Vagina (tissue), 2 donors: ENCODE results near the gene DDC. TPM values are rescaled to one million over a fixed set of nuclear protein-coding genes. Genes with fewer than 3 reads are reported as not detected.
"Not testable (repeated sequence)": the region's sequence is repeated elsewhere in the genome, so short reads cannot be mapped to it uniquely, and the experiment has no call there.

Experiments used
- DNase-seq, 2 donors: peaks; one replicate each; pipeline ENCODE4 v3.0.0-alpha.2; 2017; ENCODE audit errors: extremely low spot score in 2 of 2
- H3K27ac ChIP-seq: fragments of 200-600 bp; sonication (generic); one replicate; pipeline ENCODE4 v1.5.1; 2019
- H3K27me3 ChIP-seq: fragments of 200-600 bp; sonication (generic); one replicate; pipeline ENCODE4 v1.5.1; 2019
- H3K36me3 ChIP-seq, 2 donors: fragments of 200-600 bp; sonication (generic); one replicate each; pipeline ENCODE4 v1.5.1; 2017 to 2019
- H3K4me1 ChIP-seq: fragments of 200-600 bp; sonication (generic); one replicate; pipeline ENCODE4 v1.5.1; 2019
- H3K4me3 ChIP-seq, 2 donors: fragments of 200-600 bp; sonication (generic); 1 replicate in 1 of 2; 2 replicates in 1 of 2; pipeline ENCODE4 v1.5.1; 2016 to 2019
- H3K9me3 ChIP-seq: fragments of 200-600 bp; sonication (generic); one replicate; pipeline ENCODE4 v1.5.1; 2019
- POLR2A ChIP-seq, 2 donors: fragments of 450-650 bp; IDR thresholded peaks; one replicate each; pipeline ENCODE4 v1.6.1; 2017; ENCODE audit warnings: antibody characterized with exemption in 2 of 2, mild to moderate bottlenecking in 2 of 2, moderate library complexity in 2 of 2
- POLR2AphosphoS5 ChIP-seq, 2 donors: sonication (generic); formaldehyde crosslinking; IDR thresholded peaks; one replicate each; pipeline ENCODE4 v1.9.0; 2017; ENCODE audit warnings: antibody characterized with exemption in 2 of 2, mild to moderate bottlenecking in 2 of 2, low read depth in 1 of 2; ENCODE audit not compliant: insufficient read depth in 1 of 2
- intact Hi-C: fragments of 100-400 bp; cut with DNase I; formaldehyde crosslinking; loops from one replicate; pipeline ENCODE4 v1.15.1; 2023
- total RNA-seq: library from RNA; depleted of rRNA; stranded (reverse); fragments of >200 nt; gene quantifications from one replicate; pipeline ENCODE4 v1.2.3, GENCODE V29; 2016
- TF ChIP-seq, protein P1 (sequence below), 3 experiments: fragments of 450-650 bp in 2 of 3; fragments of 200-600 bp in 1 of 3; sonication (generic) in 1 of 3; IDR thresholded peaks; one replicate each; pipeline ENCODE4 v1.5.1; 2017 to 2019; ENCODE audit warnings: antibody characterized with exemption in 3 of 3, mild to moderate bottlenecking in 2 of 3, moderate library complexity in 2 of 3

Gene DDC
- total RNA-seq, 1 donor from 2014 or later, result 1.7 TPM

DNA sequence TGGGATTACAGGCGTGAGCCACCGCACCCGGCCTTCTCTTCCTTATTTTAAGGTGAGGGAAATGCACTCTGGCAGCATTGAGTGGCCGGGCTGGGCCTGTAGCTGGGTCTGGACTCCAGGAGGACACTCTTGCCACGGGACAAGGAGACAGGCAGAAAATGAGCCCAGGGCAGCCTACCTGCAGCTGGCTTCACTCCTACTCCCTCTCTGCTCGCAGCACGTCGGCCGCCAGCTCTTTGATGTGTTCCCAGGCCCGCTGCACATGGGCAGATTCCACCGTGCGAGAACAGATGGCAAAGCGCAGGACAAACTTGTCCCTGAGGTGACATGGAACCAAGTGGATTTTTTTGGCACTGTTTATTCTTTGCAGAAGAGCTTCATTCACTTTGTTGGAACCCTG is 102.2 kb downstream of the DDC start:
- no peak overlapping the region for H3K27ac ChIP-seq
- intact Hi-C loops, result loop anchor here (10.0 kb wide), 1 partner anchor 222 kb away; no protein-coding TSS in a partner anchor
- H3K36me3 ChIP-seq, result no peaks in the 10 kb centered on the region
- no peaks in the 10 kb centered on the region for H3K4me1 ChIP-seq
- no peak for TF ChIP-seq POLR2A (IDR thresholded peaks at IDR 0.05)
- TF ChIP-seq, protein P1, sequence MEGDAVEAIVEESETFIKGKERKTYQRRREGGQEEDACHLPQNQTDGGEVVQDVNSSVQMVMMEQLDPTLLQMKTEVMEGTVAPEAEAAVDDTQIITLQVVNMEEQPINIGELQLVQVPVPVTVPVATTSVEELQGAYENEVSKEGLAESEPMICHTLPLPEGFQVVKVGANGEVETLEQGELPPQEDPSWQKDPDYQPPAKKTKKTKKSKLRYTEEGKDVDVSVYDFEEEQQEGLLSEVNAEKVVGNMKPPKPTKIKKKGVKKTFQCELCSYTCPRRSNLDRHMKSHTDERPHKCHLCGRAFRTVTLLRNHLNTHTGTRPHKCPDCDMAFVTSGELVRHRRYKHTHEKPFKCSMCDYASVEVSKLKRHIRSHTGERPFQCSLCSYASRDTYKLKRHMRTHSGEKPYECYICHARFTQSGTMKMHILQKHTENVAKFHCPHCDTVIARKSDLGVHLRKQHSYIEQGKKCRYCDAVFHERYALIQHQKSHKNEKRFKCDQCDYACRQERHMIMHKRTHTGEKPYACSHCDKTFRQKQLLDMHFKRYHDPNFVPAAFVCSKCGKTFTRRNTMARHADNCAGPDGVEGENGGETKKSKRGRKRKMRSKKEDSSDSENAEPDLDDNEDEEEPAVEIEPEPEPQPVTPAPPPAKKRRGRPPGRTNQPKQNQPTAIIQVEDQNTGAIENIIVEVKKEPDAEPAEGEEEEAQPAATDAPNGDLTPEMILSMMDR (IDR thresholded peaks at IDR 0.05), result no peak
- TF ChIP-seq POLR2AphosphoS5 (IDR thresholded peaks at IDR 0.05; ENCODE audit: insufficient read depth in 1 of 2, low read depth in 1 of 2), result no peak
- H3K27me3 ChIP-seq, result no peaks in the 10 kb centered on the region
- DNase-seq, result no peak
- H3K4me3 ChIP-seq, result no peak overlapping the region
- no peaks in the 10 kb centered on the region for H3K9me3 ChIP-seq

DNA sequence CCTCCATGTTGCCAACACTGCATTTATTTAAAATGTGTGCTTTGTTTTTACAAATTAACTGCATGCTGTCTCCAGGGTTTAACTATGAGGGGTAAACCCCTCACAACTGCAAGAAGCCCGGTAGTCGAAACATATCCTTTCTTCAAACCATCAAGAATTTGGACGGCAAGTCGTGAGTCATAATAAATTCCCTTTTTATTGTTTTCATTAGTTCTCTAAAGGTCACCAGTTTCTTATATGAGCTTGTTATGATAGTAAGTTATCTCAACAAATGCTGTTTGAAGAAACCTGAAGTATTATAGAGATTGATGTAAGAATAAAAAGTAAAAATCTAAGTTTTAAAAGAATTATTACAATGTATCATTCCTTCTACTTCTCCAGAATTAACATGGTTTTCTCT is 102.8 kb downstream of the DDC start:
- H3K27me3 ChIP-seq, result no peaks in the 10 kb centered on the region
- H3K27ac ChIP-seq, result no peak overlapping the region
- H3K9me3 ChIP-seq, result no peaks in the 10 kb centered on the region
- intact Hi-C loops, result loop anchor here (10.0 kb wide), 1 partner anchor 222 kb away; no protein-coding TSS in a partner anchor
- no peaks in the 10 kb centered on the region for H3K36me3 ChIP-seq
- DNase-seq, result no peak
- TF ChIP-seq POLR2AphosphoS5 (IDR thresholded peaks at IDR 0.05; ENCODE audit: insufficient read depth in 1 of 2, low read depth in 1 of 2) (no peak), POLR2A (IDR thresholded peaks at IDR 0.05) (no peak)
- TF ChIP-seq, protein P1 (IDR thresholded peaks at IDR 0.05), result no peak
- H3K4me3 ChIP-seq, result no peak overlapping the region
- no peaks in the 10 kb centered on the region for H3K4me1 ChIP-seq

DNA sequence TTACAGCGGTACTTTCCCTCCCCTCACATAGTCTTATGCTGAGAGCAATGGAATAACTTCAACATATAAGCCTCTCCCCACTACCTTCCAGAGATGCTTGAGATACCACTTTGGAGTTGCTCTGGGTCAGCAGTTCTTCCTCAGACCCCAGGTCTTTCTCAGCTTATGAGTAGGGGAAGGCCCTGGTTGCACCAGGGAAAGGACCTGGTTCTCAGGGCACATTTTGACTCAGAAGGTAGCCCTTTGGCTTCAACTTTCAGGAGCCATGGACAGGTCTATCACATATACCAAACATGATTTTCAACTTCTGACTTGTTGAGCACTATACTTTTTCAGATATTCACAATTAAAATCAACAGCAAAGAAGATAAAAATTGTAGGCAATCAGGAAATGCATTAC is 103.5 kb downstream of the DDC start:
- H3K36me3 ChIP-seq, result no peaks in the 10 kb centered on the region
- no peak overlapping the region for H3K27ac ChIP-seq
- intact Hi-C loops, result loop anchor here (10.0 kb wide), 1 partner anchor 223 kb away; no protein-coding TSS in a partner anchor
- TF ChIP-seq, protein P1 (IDR thresholded peaks at IDR 0.05), result no peak
- TF ChIP-seq POLR2AphosphoS5 (IDR thresholded peaks at IDR 0.05; ENCODE audit: insufficient read depth in 1 of 2, low read depth in 1 of 2) (no peak), POLR2A (IDR thresholded peaks at IDR 0.05) (no peak)
- H3K4me3 ChIP-seq, result no peak overlapping the region
- no peaks in the 10 kb centered on the region for H3K4me1 ChIP-seq
- H3K9me3 ChIP-seq, result no peaks in the 10 kb centered on the region
- H3K27me3 ChIP-seq, result no peaks in the 10 kb centered on the region
- DNase-seq, result no peak

DNA sequence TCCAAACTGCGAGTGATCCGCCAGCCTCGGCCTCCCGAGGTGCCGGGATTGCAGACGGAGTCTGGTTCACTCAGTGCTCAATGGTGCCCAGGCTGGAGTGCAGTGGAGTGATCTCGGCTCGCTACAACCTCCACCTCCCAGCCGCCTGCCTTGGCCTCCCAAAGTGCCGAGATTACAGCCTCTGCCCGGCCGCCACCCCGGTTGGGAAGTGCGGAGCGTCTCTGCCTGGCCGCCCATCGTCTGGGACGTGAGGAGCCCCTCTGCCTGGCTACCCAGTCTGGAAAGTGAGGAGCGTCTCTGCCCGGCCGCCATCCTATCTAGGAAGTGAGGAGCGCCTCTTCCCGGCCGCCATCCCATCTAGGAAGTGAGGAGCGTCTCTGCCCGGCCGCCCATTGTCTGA is 106.0 kb downstream of the DDC start:
- H3K27ac ChIP-seq, H3K9me3 ChIP-seq, H3K4me3 ChIP-seq, H3K36me3 ChIP-seq, DNase-seq, intact Hi-C loops, H3K27me3 ChIP-seq, H3K4me1 ChIP-seq: not testable (repeated sequence)

DNA sequence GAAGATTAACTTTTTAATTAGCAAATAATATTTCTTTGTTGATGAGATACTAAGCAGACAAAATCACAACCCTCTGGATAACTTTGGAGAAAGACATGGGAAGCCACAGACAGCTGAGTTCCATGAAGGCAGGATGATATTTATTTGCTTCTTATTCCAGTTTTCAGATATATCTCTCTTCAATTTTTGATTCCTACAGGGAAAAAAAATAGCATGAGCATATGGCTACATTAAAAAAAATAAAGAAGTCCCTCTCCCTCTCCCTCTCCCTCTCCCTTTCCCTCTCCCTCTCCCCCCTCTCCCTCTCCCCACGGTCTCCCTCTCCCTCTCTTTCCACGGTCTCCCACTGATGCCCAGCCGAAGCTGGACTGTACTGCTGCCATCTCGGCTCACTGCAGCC is 106.6 kb downstream of the DDC start:
- H3K36me3 ChIP-seq, H3K27ac ChIP-seq, H3K4me3 ChIP-seq, intact Hi-C loops, H3K27me3 ChIP-seq, DNase-seq, H3K9me3 ChIP-seq, H3K4me1 ChIP-seq: not testable (repeated sequence)

DNA sequence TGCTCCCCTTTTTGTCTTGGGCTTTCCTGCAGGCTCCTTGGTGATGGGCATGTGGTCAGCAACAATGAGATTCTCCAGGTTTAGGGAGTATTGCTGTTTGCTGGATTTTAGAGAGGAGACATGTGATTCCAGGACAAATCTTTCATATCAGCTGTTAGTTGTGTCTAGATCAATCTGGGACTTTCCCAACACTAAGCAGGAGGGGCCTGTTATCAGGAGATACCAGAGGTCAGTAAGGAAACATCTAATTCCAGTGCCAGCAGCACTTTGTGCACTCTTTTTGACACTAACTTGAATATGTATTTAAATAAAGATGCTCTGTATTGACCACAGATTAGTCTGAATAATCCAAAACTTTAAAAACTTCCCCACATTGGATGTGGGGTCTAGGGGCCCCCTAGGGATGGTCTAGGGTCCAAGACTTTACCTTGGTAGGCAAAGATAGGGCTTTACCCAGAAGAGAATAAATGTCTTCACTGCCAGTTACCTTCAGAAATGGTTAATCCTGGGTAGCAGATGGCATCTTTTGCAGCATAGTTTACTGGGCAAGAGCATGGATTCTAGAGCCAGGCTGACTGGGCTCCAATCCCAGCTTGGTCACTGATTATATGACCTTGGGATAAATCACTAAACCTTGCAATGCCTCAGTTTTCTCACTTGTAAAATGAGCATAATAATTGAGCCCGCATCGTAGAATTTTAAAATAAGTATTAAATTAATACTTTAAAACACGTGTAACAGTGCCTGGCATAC is 108.7 kb downstream of the DDC start:
- Histone ChIP-seq H3K4me1 (no peaks in the 10 kb centered on the region), H3K9me3 (no peaks in the 10 kb centered on the region), H3K27ac (no peak overlapping the region), H3K4me3 (no peak overlapping the region), H3K27me3 (no peaks in the 10 kb centered on the region), H3K36me3 (no peaks in the 10 kb centered on the region)
- TF ChIP-seq POLR2A (IDR thresholded peaks at IDR 0.05) (no peak), POLR2AphosphoS5 (IDR thresholded peaks at IDR 0.05; ENCODE audit: insufficient read depth in 1 of 2, low read depth in 1 of 2) (no peak)
- TF ChIP-seq, protein P1 (IDR thresholded peaks at IDR 0.05), result no peak
- no peak for DNase-seq
- intact Hi-C loops, result no loop called here
